Measurements from ENCODE around the gene IAH1.
"Not testable (repeated sequence)": the region's sequence is repeated elsewhere in the genome, so short reads cannot be mapped to it uniquely, and the experiment has no call there.

The IAH1 gene

GRCh38 chr2:9493478-9493877 lies 19.1 kb downstream of the IAH1 start:
- Mint-ChIP-seq H3K36me3 (peaks cover 100% of the 10 kb centered on the region), H3K9me3 (no peaks in the 10 kb centered on the region)

GRCh38 chr2:9494081-9494480 lies 19.7 kb downstream of the IAH1 start:
- H3K4me3 Mint-ChIP-seq = peak overlapping the region; percentile 14
- ATAC-seq = peak; percentile 69

More at GRCh38 chr2:9493478-9493877, 19.1 kb downstream of the IAH1 start:
- no peak for DNase-seq (ENCODE audit: low spot score in 2 of 2)
- Mint-ChIP-seq H3K27ac (peak overlapping the region; percentile 89), H3K4me3 (peak overlapping the region; percentile 14), H3K4me1 (peaks cover 41% of the 10 kb centered on the region)
- peak; percentile 78 for ATAC-seq

GRCh38 chr2:9497017-9497416 lies 22.7 kb downstream of the IAH1 start:
- DNase-seq (ENCODE audit: low spot score in 2 of 2) (no peak), ATAC-seq (peak; percentile 47)
- H3K27ac Mint-ChIP-seq = peak overlapping the region; percentile 40
- H3K4me1 Mint-ChIP-seq = peaks cover 42% of the 10 kb centered on the region
- peaks cover 100% of the 10 kb centered on the region for H3K36me3 Mint-ChIP-seq
- no peaks in the 10 kb centered on the region for H3K9me3 Mint-ChIP-seq
- no peak overlapping the region for H3K4me3 Mint-ChIP-seq

More at GRCh38 chr2:9494081-9494480, 19.7 kb downstream of the IAH1 start:
- Mint-ChIP-seq H3K36me3 (peaks cover 100% of the 10 kb centered on the region), H3K4me1 (peaks cover 36% of the 10 kb centered on the region), H3K27ac (peak overlapping the region; percentile 89), H3K9me3 (no peaks in the 10 kb centered on the region)
- no peak for DNase-seq (ENCODE audit: low spot score in 2 of 2)

- H3K4me1 Mint-ChIP-seq = peaks cover 41% of the 10 kb centered on the region
- H3K27ac Mint-ChIP-seq = peak overlapping the region; percentile 48
- no peak overlapping the region for H3K4me3 Mint-ChIP-seq
- ATAC-seq = no peak
- no peak for DNase-seq (ENCODE audit: low spot score in 2 of 2)
- peaks cover 100% of the 10 kb centered on the region for H3K36me3 Mint-ChIP-seq
- no peaks in the 10 kb centered on the region for H3K9me3 Mint-ChIP-seq
These were observed 23.9 kb downstream of the IAH1 start for GRCh38 chr2:9498210-9498609.

GRCh38 chr2:9508931-9509330 lies 34.6 kb downstream of the IAH1 start:
- ATAC-seq = no peak
- H3K36me3 Mint-ChIP-seq = peaks cover 100% of the 10 kb centered on the region
- DNase-seq (ENCODE audit: low spot score in 2 of 2) = no peak
- no peak overlapping the region for H3K4me3 Mint-ChIP-seq
- H3K27ac Mint-ChIP-seq = no peak overlapping the region
- no peaks in the 10 kb centered on the region for H3K4me1 Mint-ChIP-seq
- no peaks in the 10 kb centered on the region for H3K9me3 Mint-ChIP-seq

- H3K4me1 Mint-ChIP-seq; H3K9me3 Mint-ChIP-seq; H3K4me3 Mint-ChIP-seq; DNase-seq (ENCODE audit: low spot score in 2 of 2); ATAC-seq; H3K27ac Mint-ChIP-seq: not testable (repeated sequence)
- peaks cover 100% of the 10 kb centered on the region for H3K36me3 Mint-ChIP-seq
These were observed 39.6 kb downstream of the IAH1 start for GRCh38 chr2:9513946-9514345.

- no peak for ATAC-seq
- Mint-ChIP-seq H3K9me3 (no peaks in the 10 kb centered on the region), H3K27ac (peak overlapping the region; percentile 61), H3K36me3 (peaks cover 100% of the 10 kb centered on the region), H3K4me3 (no peak overlapping the region), H3K4me1 (no peaks in the 10 kb centered on the region)
- no peak for DNase-seq (ENCODE audit: low spot score in 2 of 2)
These were observed 42.9 kb downstream of the IAH1 start for GRCh38 chr2:9517118-9517782.

GRCh38 chr2:9518163-9518562 lies 43.8 kb downstream of the IAH1 start:
- ATAC-seq = no peak
- Mint-ChIP-seq H3K36me3 (peaks cover 100% of the 10 kb centered on the region), H3K27ac (no peak overlapping the region), H3K4me1 (no peaks in the 10 kb centered on the region), H3K4me3 (no peak overlapping the region), H3K9me3 (no peaks in the 10 kb centered on the region)
- no peak for DNase-seq (ENCODE audit: low spot score in 2 of 2)

GRCh38 chr2:9518780-9519179 lies 44.4 kb downstream of the IAH1 start:
- ATAC-seq (no peak), DNase-seq (ENCODE audit: low spot score in 2 of 2) (no peak)
- no peak overlapping the region for H3K27ac Mint-ChIP-seq
- no peak overlapping the region for H3K4me3 Mint-ChIP-seq
- no peaks in the 10 kb centered on the region for H3K4me1 Mint-ChIP-seq
- H3K9me3 Mint-ChIP-seq = no peaks in the 10 kb centered on the region
- H3K36me3 Mint-ChIP-seq = peaks cover 100% of the 10 kb centered on the region

GRCh38 chr2:9519250-9519649 lies 44.9 kb downstream of the IAH1 start:
- peak; percentile 53 for ATAC-seq
- H3K4me1 Mint-ChIP-seq = no peaks in the 10 kb centered on the region
- H3K9me3 Mint-ChIP-seq = no peaks in the 10 kb centered on the region
- H3K27ac Mint-ChIP-seq = peak overlapping the region; percentile 32
- DNase-seq (ENCODE audit: low spot score in 2 of 2) = no peak
- no peak overlapping the region for H3K4me3 Mint-ChIP-seq
- H3K36me3 Mint-ChIP-seq = peaks cover 100% of the 10 kb centered on the region

GRCh38 chr2:9524291-9524690 lies 49.9 kb downstream of the IAH1 start:
- peaks cover 3% of the 10 kb centered on the region for H3K4me1 Mint-ChIP-seq
- no peak overlapping the region for H3K27ac Mint-ChIP-seq
- ATAC-seq (no peak), DNase-seq (ENCODE audit: low spot score in 2 of 2) (no peak)
- no peak overlapping the region for H3K4me3 Mint-ChIP-seq
- peaks cover 100% of the 10 kb centered on the region for H3K36me3 Mint-ChIP-seq
- H3K9me3 Mint-ChIP-seq = no peaks in the 10 kb centered on the region

GRCh38 chr2:9525266-9525665 lies 50.9 kb downstream of the IAH1 start:
- ATAC-seq (no peak), DNase-seq (ENCODE audit: low spot score in 2 of 2) (no peak)
- Mint-ChIP-seq H3K4me3 (no peak overlapping the region), H3K9me3 (no peaks in the 10 kb centered on the region), H3K4me1 (peaks cover 5% of the 10 kb centered on the region), H3K36me3 (peaks cover 99% of the 10 kb centered on the region), H3K27ac (no peak overlapping the region)

GRCh38 chr2:9527995-9528787 lies 53.8 kb downstream of the IAH1 start:
- Mint-ChIP-seq H3K36me3 (peaks cover 96% of the 10 kb centered on the region), H3K9me3 (no peaks in the 10 kb centered on the region), H3K27ac (peak overlapping the region; percentile 32), H3K4me3 (no peak overlapping the region), H3K4me1 (peaks cover 5% of the 10 kb centered on the region)
- DNase-seq (ENCODE audit: low spot score in 2 of 2) (no peak), ATAC-seq (no peak)

- Mint-ChIP-seq H3K9me3 (no peaks in the 10 kb centered on the region), H3K4me1 (peaks cover 16% of the 10 kb centered on the region), H3K36me3 (peaks cover 96% of the 10 kb centered on the region), H3K27ac (no peak overlapping the region), H3K4me3 (no peak overlapping the region)
- DNase-seq (ENCODE audit: low spot score in 2 of 2) (no peak), ATAC-seq (no peak)
These were observed 58.1 kb downstream of the IAH1 start for GRCh38 chr2:9532421-9532820.

- peaks cover 16% of the 10 kb centered on the region for H3K4me1 Mint-ChIP-seq
- no peak overlapping the region for H3K27ac Mint-ChIP-seq
- no peak for ATAC-seq
- no peaks in the 10 kb centered on the region for H3K9me3 Mint-ChIP-seq
- H3K4me3 Mint-ChIP-seq = no peak overlapping the region
- peaks cover 92% of the 10 kb centered on the region for H3K36me3 Mint-ChIP-seq
- no peak for DNase-seq (ENCODE audit: low spot score in 2 of 2)
These were observed 59.3 kb downstream of the IAH1 start for GRCh38 chr2:9533663-9534062.

- H3K9me3 Mint-ChIP-seq = no peaks in the 10 kb centered on the region
These were observed 60.8 kb downstream of the IAH1 start for GRCh38 chr2:9535177-9535576.

More at GRCh38 chr2:9535177-9535576, 60.8 kb downstream of the IAH1 start:
- ATAC-seq = no peak
- Mint-ChIP-seq H3K4me3 (no peak overlapping the region), H3K27ac (peak overlapping the region; percentile 23), H3K4me1 (peaks cover 11% of the 10 kb centered on the region), H3K36me3 (peaks cover 88% of the 10 kb centered on the region)
- no peak for DNase-seq (ENCODE audit: low spot score in 2 of 2)
